Measurements from ENCODE around the gene SKAP2. TPM values are rescaled to one million over a fixed set of nuclear protein-coding genes. Genes with fewer than 3 reads are reported as not detected.

The SKAP2 gene
- total and polyA plus RNA-seq, 2 of the 4 experiments (the other 2 are of a cell fraction) = 5.7 to 7.4 TPM

DNA sequence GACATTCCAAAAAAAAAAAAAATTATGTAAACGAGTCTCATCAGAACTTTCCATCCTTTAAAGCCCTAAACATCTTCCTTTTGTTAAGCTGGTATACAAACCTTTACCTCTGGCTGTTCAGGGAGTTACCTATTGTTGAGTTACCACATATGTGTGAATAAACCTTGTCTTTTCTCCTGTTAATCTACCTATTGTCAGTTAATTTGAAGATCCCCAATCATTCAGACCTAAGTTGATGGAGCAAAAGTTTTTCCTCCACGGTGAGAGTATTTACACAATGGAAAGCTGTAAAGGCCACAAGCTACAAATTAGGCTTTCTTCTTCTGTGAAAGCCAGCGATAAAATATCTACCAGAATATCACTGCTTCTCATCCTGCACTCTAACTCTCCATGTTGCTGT, 80.3 kb downstream of the SKAP2 start:
- Histone ChIP-seq H3K4me1 (ENCODE audit: control insufficient read depth, insufficient read depth, low read length) (no peaks in the 10 kb centered on the region), H3K4ac (ENCODE audit: low read depth, low read length) (no peak overlapping the region), H3K18ac (ENCODE audit: low read depth, low read length) (no peak overlapping the region), H3K9me1 (ENCODE audit: insufficient read depth, low read length) (no peaks in the 10 kb centered on the region; the same call in 1 of the 2 replicates), H3K27me3 (ENCODE audit: control insufficient read depth, insufficient read depth, low read length) (no peaks in the 10 kb centered on the region), H3K9ac (ENCODE audit: low read depth, low read length) (no peak overlapping the region), H4K8ac (ENCODE audit: low read depth in 2 of 2, low read length in 2 of 2) (no peak overlapping the region), H3K14ac (replicated peaks; ENCODE audit: low read depth, low read length) (no peak overlapping the region), H2AK9ac (replicated peaks; ENCODE audit: low read depth, low read length, poor library complexity) (no peak overlapping the region), H3K56ac (ENCODE audit: extremely low read depth, insufficient read depth, low read length) (no peak overlapping the region), H3K4me2 (ENCODE audit: low read depth, low read length) (no peak overlapping the region), H3K9me3 (ENCODE audit: control insufficient read depth, insufficient read depth, low read length) (no peaks in the 10 kb centered on the region), H3K4me3 (ENCODE audit: insufficient read depth, low read depth, low read length) (no peak overlapping the region), H2BK15ac (ENCODE audit: low read depth, low read length) (no peak overlapping the region), H2AK5ac (ENCODE audit: low read depth, low read length) (no peak overlapping the region), H3K23ac (ENCODE audit: low read depth, low read length) (no peak overlapping the region), H2BK120ac (ENCODE audit: low read depth, low read length) (no peak overlapping the region), H2AFZ (replicated peaks; ENCODE audit: low read length, poor library complexity) (no peak overlapping the region), H4K5ac (ENCODE audit: low read depth, low read length) (no peak overlapping the region), H3K36me3 (ENCODE audit: control insufficient read depth, insufficient read depth, low read length) (no peaks in the 10 kb centered on the region), H4K20me1 (ENCODE audit: insufficient read depth, low read length) (no peaks in the 10 kb centered on the region), H2BK20ac (ENCODE audit: low read depth, low read length) (no peak overlapping the region), H3K27ac (ENCODE audit: insufficient read depth, low read length) (no peak overlapping the region), H2BK5ac (ENCODE audit: low read depth, low read length, poor library complexity, severe bottlenecking) (no peak overlapping the region), H4K91ac (ENCODE audit: insufficient read depth, low read depth, low read length) (no peak overlapping the region), H3K79me1 (ENCODE audit: low read depth in 1 of 2, low read length in 2 of 2) (no peaks in the 10 kb centered on the region; a peak in 1 of 4 replicates)
- in situ Hi-C loops (cut with MboI; ENCODE audit: low sequenced_read_pairs) = no loop called here
- DNase-seq (no peak), ATAC-seq (ENCODE audit: low read depth) (no peak)
- BruUV-seq (replicated peaks) = no TSS peak
- intact Hi-C loops (cut with micrococcal nuclease) = no loop called here
- TF ChIP-seq BHLHE40 (IDR thresholded peaks at IDR 0.05; ENCODE audit: low read depth, low read length) (no peak), POLR2A (IDR thresholded peaks at IDR 0.05; ENCODE audit: low read depth, low read length) (no peak), NFE2L2 (IDR thresholded peaks at IDR 0.05; ENCODE audit: low read depth, low read length) (no peak), MAFK (IDR thresholded peaks at IDR 0.05; ENCODE audit: low read depth, low read length) (no peak), FOS (IDR thresholded peaks at IDR 0.05; ENCODE audit: low read depth, low read length) (no peak), MAZ (IDR thresholded peaks at IDR 0.05; ENCODE audit: borderline replicate concordance, low read depth, low read length) (no peak), CEBPB (IDR thresholded peaks at IDR 0.05; ENCODE audit: low read depth, low read length) (no peak)
- TF ChIP-seq, protein P1, sequence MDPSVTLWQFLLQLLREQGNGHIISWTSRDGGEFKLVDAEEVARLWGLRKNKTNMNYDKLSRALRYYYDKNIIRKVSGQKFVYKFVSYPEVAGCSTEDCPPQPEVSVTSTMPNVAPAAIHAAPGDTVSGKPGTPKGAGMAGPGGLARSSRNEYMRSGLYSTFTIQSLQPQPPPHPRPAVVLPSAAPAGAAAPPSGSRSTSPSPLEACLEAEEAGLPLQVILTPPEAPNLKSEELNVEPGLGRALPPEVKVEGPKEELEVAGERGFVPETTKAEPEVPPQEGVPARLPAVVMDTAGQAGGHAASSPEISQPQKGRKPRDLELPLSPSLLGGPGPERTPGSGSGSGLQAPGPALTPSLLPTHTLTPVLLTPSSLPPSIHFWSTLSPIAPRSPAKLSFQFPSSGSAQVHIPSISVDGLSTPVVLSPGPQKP (IDR thresholded peaks at IDR 0.05; ENCODE audit: borderline replicate concordance, low read depth, low read length) = no peak
- TF ChIP-seq, protein P2, sequence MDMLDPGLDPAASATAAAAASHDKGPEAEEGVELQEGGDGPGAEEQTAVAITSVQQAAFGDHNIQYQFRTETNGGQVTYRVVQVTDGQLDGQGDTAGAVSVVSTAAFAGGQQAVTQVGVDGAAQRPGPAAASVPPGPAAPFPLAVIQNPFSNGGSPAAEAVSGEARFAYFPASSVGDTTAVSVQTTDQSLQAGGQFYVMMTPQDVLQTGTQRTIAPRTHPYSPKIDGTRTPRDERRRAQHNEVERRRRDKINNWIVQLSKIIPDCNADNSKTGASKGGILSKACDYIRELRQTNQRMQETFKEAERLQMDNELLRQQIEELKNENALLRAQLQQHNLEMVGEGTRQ (IDR thresholded peaks at IDR 0.05; ENCODE audit: low read depth, low read length) = no peak
- TF ChIP-seq, protein P3, sequence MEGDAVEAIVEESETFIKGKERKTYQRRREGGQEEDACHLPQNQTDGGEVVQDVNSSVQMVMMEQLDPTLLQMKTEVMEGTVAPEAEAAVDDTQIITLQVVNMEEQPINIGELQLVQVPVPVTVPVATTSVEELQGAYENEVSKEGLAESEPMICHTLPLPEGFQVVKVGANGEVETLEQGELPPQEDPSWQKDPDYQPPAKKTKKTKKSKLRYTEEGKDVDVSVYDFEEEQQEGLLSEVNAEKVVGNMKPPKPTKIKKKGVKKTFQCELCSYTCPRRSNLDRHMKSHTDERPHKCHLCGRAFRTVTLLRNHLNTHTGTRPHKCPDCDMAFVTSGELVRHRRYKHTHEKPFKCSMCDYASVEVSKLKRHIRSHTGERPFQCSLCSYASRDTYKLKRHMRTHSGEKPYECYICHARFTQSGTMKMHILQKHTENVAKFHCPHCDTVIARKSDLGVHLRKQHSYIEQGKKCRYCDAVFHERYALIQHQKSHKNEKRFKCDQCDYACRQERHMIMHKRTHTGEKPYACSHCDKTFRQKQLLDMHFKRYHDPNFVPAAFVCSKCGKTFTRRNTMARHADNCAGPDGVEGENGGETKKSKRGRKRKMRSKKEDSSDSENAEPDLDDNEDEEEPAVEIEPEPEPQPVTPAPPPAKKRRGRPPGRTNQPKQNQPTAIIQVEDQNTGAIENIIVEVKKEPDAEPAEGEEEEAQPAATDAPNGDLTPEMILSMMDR (conservative IDR thresholded peaks at IDR 0.05; ENCODE audit: low read depth, low read length) = no peak
- WGBS, 2 experiments (ENCODE audit: extremely low coverage in 2 of 2, insufficient read length in 1 of 2) = no CpG with 5 or more reads among the region's 3 CpGs
- POLR2A ChIA-PET (ENCODE audit: unreplicated experiment) = no interaction called here
- dilution Hi-C loops (cut with HindIII; ENCODE audit: low sequenced_read_pairs, unreplicated experiment) = no loop called here
- CTCF ChIA-PET = interaction anchor here (0.5 kb wide), 1 partner anchor 1989 kb away, joined by 3 read pairs; no protein-coding TSS in a partner anchor
